NOMO-1 (cell line): ENCODE measurements around the gene PTPRF.

Source experiments
- DNase-seq, 2 experiments: peaks; one replicate each; lab custom pipeline; 2025; ENCODE audit not compliant: unreplicated experiment in 2 of 2; lab: John Stamatoyannopoulos, UW

Gene PTPRF

GRCh38 chr1:43598622-43599021 lies 67.9 kb downstream of the PTPRF start:
- no peak for DNase-seq

- no peak for DNase-seq
Measured at GRCh38 chr1:43600033-43601020, 69.6 kb downstream of the PTPRF start.

GRCh38 chr1:43602990-43603389 lies 72.3 kb downstream of the PTPRF start:
- no peak for DNase-seq

- no peak for DNase-seq
Measured at GRCh38 chr1:43604192-43604591, 73.5 kb downstream of the PTPRF start.

- no peak for DNase-seq
Measured at GRCh38 chr1:43605157-43605556, 74.5 kb downstream of the PTPRF start.

- DNase-seq = no peak
Measured at GRCh38 chr1:43605766-43606165, 75.1 kb downstream of the PTPRF start.

- DNase-seq = no peak
Measured at GRCh38 chr1:43606624-43607023, 75.9 kb downstream of the PTPRF start.

- no peak for DNase-seq
Measured at GRCh38 chr1:43608827-43609226, 78.1 kb downstream of the PTPRF start.

GRCh38 chr1:43610339-43610738 lies 79.7 kb downstream of the PTPRF start:
- DNase-seq = no peak

- DNase-seq = no peak
Measured at GRCh38 chr1:43611950-43612349, 81.3 kb downstream of the PTPRF start.

GRCh38 chr1:43612406-43612805 lies 81.7 kb downstream of the PTPRF start:
- DNase-seq = no peak

- DNase-seq = no peak
Measured at GRCh38 chr1:43613075-43613942, 82.6 kb downstream of the PTPRF start.

- DNase-seq = no peak
Measured at GRCh38 chr1:43614211-43614610, 83.5 kb downstream of the PTPRF start.

- no peak for DNase-seq
Measured at GRCh38 chr1:43614891-43615290, 84.2 kb downstream of the PTPRF start.

GRCh38 chr1:43616383-43616782 lies 85.7 kb downstream of the PTPRF start:
- no peak for DNase-seq

- DNase-seq = no peak
Measured at GRCh38 chr1:43617011-43617410, 86.3 kb downstream of the PTPRF start.

GRCh38 chr1:43617668-43618067 lies 87.0 kb downstream of the PTPRF start:
- no peak for DNase-seq

GRCh38 chr1:43618521-43619313 lies 88.0 kb downstream of the PTPRF start:
- DNase-seq = no peak

GRCh38 chr1:43619314-43619790 lies 88.7 kb downstream of the PTPRF start:
- DNase-seq = no peak
